ENCODE data around the gene MAP4K3.

The MAP4K3 gene

GRCh38 chr2:39443009-39443408 lies 5.9 kb upstream of the MAP4K3 start:
- DNase-seq: no peak

- DNase-seq: peak; percentile 66
These were observed 624 bp upstream of the MAP4K3 start for GRCh38 chr2:39437522-39438296.

- no peak for DNase-seq
These were observed 1.1 kb downstream of the MAP4K3 start for GRCh38 chr2:39435741-39436591.

GRCh38 chr2:39435234-39435633 lies 1.9 kb downstream of the MAP4K3 start:
- DNase-seq: no peak

- DNase-seq: no peak
These were observed 2.7 kb downstream of the MAP4K3 start for GRCh38 chr2:39434233-39434897.

GRCh38 chr2:39433586-39434195 lies 3.4 kb downstream of the MAP4K3 start:
- no peak for DNase-seq

- no peak for DNase-seq
These were observed 4.4 kb downstream of the MAP4K3 start for GRCh38 chr2:39432701-39433100.

GRCh38 chr2:39431592-39432316 lies 5.3 kb downstream of the MAP4K3 start:
- DNase-seq: no peak

- DNase-seq: no peak
These were observed 7.3 kb downstream of the MAP4K3 start for GRCh38 chr2:39429746-39430145.

GRCh38 chr2:39424951-39425350 lies 12.1 kb downstream of the MAP4K3 start:
- no peak for DNase-seq

- DNase-seq: no peak
These were observed 14.4 kb downstream of the MAP4K3 start for GRCh38 chr2:39422700-39423099.

- no peak for DNase-seq
These were observed 15.7 kb downstream of the MAP4K3 start for GRCh38 chr2:39421354-39421753.

- DNase-seq: no peak
These were observed 17.5 kb downstream of the MAP4K3 start for GRCh38 chr2:39419282-39420223.

- no peak for DNase-seq
These were observed 18.6 kb downstream of the MAP4K3 start for GRCh38 chr2:39418491-39418890.

- DNase-seq: no peak
These were observed 20.9 kb downstream of the MAP4K3 start for GRCh38 chr2:39416140-39416539.

- no peak for DNase-seq
These were observed 23.9 kb downstream of the MAP4K3 start for GRCh38 chr2:39413063-39413737.

GRCh38 chr2:39411181-39411944 lies 25.7 kb downstream of the MAP4K3 start:
- no peak for DNase-seq

- no peak for DNase-seq
These were observed 27.2 kb downstream of the MAP4K3 start for GRCh38 chr2:39409697-39410389.
